Panc1 (cell line): ENCODE results near the gene TNIK. TPM values are rescaled to one million over a fixed set of nuclear protein-coding genes. Genes with fewer than 3 reads are reported as not detected.

Experiments used
- ATAC-seq: fragments of 200-7000 bp; cut with Tn5 transposase; 2 replicates; pipeline ENCODE4 v1.9.1; 2020; ENCODE audit warnings: mild to moderate bottlenecking, moderate library complexity
- BruUV-seq: library from RNA; stranded (reverse); fragments of 400-500 nt; replicated peaks from 2 replicates; lab custom pipeline; 2021; lab: Mats Ljungman, UMichigan
- CTCF ChIA-PET: fragments of 300-600 bp; sonication (Branson Sonifier 250); formaldehyde crosslinking; loops from one replicate; lab custom pipeline; 2022; ENCODE audit warnings: antibody characterized with exemption; lab: Charles Lee
- POLR2A ChIA-PET: fragments of 300-600 bp; sonication (Branson Sonifier 250); formaldehyde crosslinking; loops from one replicate; lab custom pipeline; 2022; ENCODE audit warnings: antibody characterized with exemption; lab: Charles Lee
- DNase-seq: peaks from one replicate; pipeline ENCODE4 v3.0.0-alpha.2; 2010; ENCODE audit warnings: low read depth, low spot score
- H3K27ac ChIP-seq: 2 replicates; pipeline ENCODE4 v1.5.1; 2011; ENCODE audit warnings: mild to moderate bottlenecking, low read length, inconsistent platforms
- H3K27me3 ChIP-seq: fragments of 200-500 bp; sonication (Bioruptor generic); 2 replicates; pipeline ENCODE4 v1.6.0; 2014; ENCODE audit warnings: low read length, inconsistent platforms; ENCODE audit not compliant: control insufficient read depth, insufficient read depth
- H3K36me3 ChIP-seq: fragments of 200-500 bp; sonication (Bioruptor generic); 2 replicates; pipeline ENCODE4 v1.5.1; 2014; ENCODE audit warnings: inconsistent platforms, mild to moderate bottlenecking, low read length, moderate library complexity; ENCODE audit not compliant: control insufficient read depth, insufficient read depth
- H3K4me1 ChIP-seq: 2 replicates; pipeline ENCODE4 v1.5.1; 2011; ENCODE audit warnings: inconsistent platforms, mild to moderate bottlenecking, low read length, moderate library complexity; ENCODE audit not compliant: control insufficient read depth, insufficient read depth
- H3K4me3 ChIP-seq, 2 experiments: 2 replicates each; pipeline ENCODE4 v1.5.1; 2011 to 2012; ENCODE audit warnings: low read depth in 2 of 2, low read length in 2 of 2, mild to moderate bottlenecking in 2 of 2, inconsistent platforms in 1 of 2, moderate library complexity in 1 of 2
- H3K9me3 ChIP-seq: fragments of 200-500 bp; sonication (Bioruptor generic); 2 replicates; pipeline ENCODE4 v1.5.1; 2014; ENCODE audit warnings: low read depth, mild to moderate bottlenecking, inconsistent platforms, low read length, moderate library complexity; ENCODE audit not compliant: control insufficient read depth, insufficient read depth
- CTCF ChIP-seq: fragments of 450-650 bp; IDR thresholded peaks from 2 replicates; pipeline ENCODE4 v1.5.1; 2017; ENCODE audit warnings: mild to moderate bottlenecking
- POLR2AphosphoS5 ChIP-seq: IDR thresholded peaks from 2 replicates; pipeline ENCODE4 v1.6.1; 2012; ENCODE audit warnings: mild to moderate bottlenecking, low read depth, low read length, moderate library complexity
- REST ChIP-seq, 2 experiments: IDR thresholded peaks; 2 replicates each; pipeline ENCODE4 v1.6.1; 2011 to 2012; ENCODE audit warnings: low read depth in 2 of 2, control low read depth in 1 of 2, low read length in 1 of 2, mild to moderate bottlenecking in 1 of 2, moderate library complexity in 1 of 2; ENCODE audit not compliant: insufficient read depth in 1 of 2
- SIN3A ChIP-seq: IDR thresholded peaks from 2 replicates; pipeline ENCODE4 v1.6.1; 2012; ENCODE audit warnings: low read depth, mild to moderate bottlenecking, low read length, moderate library complexity, borderline replicate concordance; ENCODE audit not compliant: insufficient read depth
- TCF7L2 ChIP-seq: IDR thresholded peaks from 2 replicates; pipeline ENCODE4 v1.6.1; 2011; ENCODE audit warnings: mild to moderate bottlenecking, low read depth, low read length, inconsistent platforms
- in situ Hi-C: cut with HindIII; loops from 2 replicates; pipeline ENCODE4 v1.10.0; 2016; ENCODE audit warnings: low sequenced_read_pairs, low pct_unique_long_range_greater_than_20kb
- intact Hi-C: fragments of 100-400 bp; cut with micrococcal nuclease; formaldehyde crosslinking; loops from one replicate; pipeline ENCODE4 v1.10.0; 2022; ENCODE audit not compliant: unreplicated experiment
- total RNA-seq: library from RNA; stranded (reverse); gene quantifications from one replicate; pipeline ENCODE4 v1.2.1, GENCODE V29; 2021; ENCODE audit not compliant: unreplicated experiment

The TNIK gene
- total RNA-seq, 1 experiment from 2014 or later, result 1.9 TPM

- Histone ChIP-seq H3K27me3 (peaks cover 20% of the 10 kb centered on the region), H3K4me1 (no peaks in the 10 kb centered on the region), H3K9me3 (no peaks in the 10 kb centered on the region), H3K27ac (no peak overlapping the region), H3K36me3 (no peaks in the 10 kb centered on the region), H3K4me3 (no peak overlapping the region)
- BruUV-seq, result no TSS peak
- CTCF ChIA-PET, result no interaction called here
- POLR2A ChIA-PET, result no interaction called here
- DNase-seq, result no peak
- ATAC-seq, result no peak
- intact Hi-C loops (no loop called here), in situ Hi-C loops (no loop called here)
- no peak for TF ChIP-seq TCF7L2
- TF ChIP-seq CTCF, result no peak
- TF ChIP-seq REST (IDR thresholded peaks at IDR 0.05; ENCODE audit: insufficient read depth in 1 of 2, low read depth in 2 of 2, low read length in 1 of 2), result no peak
- no peak for TF ChIP-seq POLR2AphosphoS5
- TF ChIP-seq SIN3A, result no peak
Measured at GRCh38 chr3:171327441-171328174, 132.6 kb downstream of the TNIK start.

DNA sequence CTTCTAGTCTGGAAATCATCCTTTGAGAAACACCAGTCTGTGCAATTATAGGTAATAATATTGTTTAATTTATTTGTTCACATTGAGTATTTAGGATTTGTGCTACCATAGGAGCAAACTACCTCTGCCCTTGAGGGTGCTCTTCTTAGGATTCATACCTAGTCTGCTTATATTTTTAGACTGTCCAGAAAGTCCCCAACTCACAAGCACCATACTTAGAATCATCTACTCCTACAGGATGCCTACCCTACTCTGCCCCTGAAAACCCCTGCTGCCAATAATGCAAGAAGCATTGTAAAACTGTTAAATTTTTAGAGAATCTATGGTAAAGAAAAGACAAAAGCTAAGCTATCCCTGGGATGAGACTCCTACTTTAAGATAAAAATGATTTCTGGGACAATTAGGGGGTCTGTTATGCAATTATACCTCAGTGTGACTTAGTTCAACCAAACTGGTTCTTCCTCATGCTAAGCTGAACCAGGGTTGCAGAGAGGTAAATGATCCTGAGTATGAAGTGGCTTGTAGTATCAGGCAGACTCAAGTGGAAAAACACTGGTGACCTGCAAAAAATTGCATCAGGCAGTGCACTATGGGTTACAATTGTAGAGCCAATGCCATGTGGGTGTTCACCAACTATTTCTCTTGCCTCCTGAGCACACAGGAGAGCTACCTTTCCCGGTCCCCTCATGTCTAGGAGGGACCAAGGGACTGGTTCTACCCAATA is 133.3 kb downstream of the TNIK start:
- no peak for TF ChIP-seq CTCF
- no peak for TF ChIP-seq TCF7L2
- no peak for TF ChIP-seq POLR2AphosphoS5
- TF ChIP-seq REST (IDR thresholded peaks at IDR 0.05; ENCODE audit: insufficient read depth in 1 of 2, low read depth in 2 of 2, low read length in 1 of 2), result no peak
- TF ChIP-seq SIN3A, result no peak
- ATAC-seq (no peak), DNase-seq (no peak)
- CTCF ChIA-PET, result no interaction called here
- intact Hi-C loops (no loop called here), in situ Hi-C loops (no loop called here)
- no peak overlapping the region for H3K27ac ChIP-seq
- H3K4me3 ChIP-seq, result no peak overlapping the region
- no peaks in the 10 kb centered on the region for H3K9me3 ChIP-seq
- H3K36me3 ChIP-seq, result no peaks in the 10 kb centered on the region
- no peaks in the 10 kb centered on the region for H3K4me1 ChIP-seq
- POLR2A ChIA-PET, result no interaction called here
- no TSS peak for BruUV-seq
- H3K27me3 ChIP-seq, result peaks cover 20% of the 10 kb centered on the region
